HG02798 (cell line): ENCODE data around the gene OR5AU1.
"Not testable (repeated sequence)": the region's sequence is repeated elsewhere in the genome, so short reads cannot be mapped to it uniquely, and the experiment has no call there.

Source experiments
- ATAC-seq: cut with Tn5 transposase; IDR thresholded peaks from one replicate; pipeline ENCODE4 v1.9.1; 2021; ENCODE audit warnings: mild to moderate bottlenecking; ENCODE audit not compliant: unreplicated experiment, poor library complexity

OR5AU1 gene

GRCh38 chr14:21182166-21182565, 26.3 kb upstream of the OR5AU1 start:
- no peak for ATAC-seq

DNA sequence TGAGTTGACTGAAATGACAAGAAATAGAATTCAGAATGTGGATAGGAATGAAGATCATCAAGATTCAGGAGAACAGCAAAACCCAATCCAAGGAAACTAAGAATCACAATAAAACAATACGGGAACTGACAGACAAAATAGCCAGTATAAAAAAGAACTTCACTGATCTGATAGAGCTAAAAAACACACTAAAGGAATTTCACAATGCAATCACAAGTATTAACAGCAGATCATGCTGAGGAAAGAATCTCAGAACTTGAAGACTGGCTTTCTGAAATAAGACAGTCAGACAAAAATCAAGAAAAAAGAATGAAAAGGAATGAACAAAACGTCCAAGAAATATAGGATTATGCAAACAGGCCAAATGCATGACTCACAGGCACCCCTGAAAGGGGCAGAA, 15.3 kb upstream of the OR5AU1 start:
- ATAC-seq, result no peak

DNA sequence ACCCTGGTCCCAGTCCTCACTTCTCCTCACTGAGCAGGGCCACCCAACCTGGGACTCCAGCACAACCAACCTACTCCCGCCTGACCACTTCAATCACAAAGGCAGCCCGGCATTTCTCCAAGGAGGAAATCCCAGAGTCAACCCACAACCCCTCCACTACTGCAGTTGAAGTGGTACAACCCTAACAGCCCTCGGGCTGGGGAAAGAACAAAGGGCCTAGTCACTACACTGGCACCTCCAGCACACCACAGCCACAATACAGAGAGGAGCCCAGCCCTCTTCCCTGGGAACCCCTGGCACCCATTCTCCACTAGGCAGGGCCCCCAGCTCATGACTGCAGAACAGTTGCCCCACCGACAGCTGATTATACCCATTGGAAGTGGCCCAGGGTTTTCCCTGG, 13.7 kb upstream of the OR5AU1 start:
- ATAC-seq, result no peak

- no peak for ATAC-seq
Observed at GRCh38 chr14:21168055-21168454, 12.2 kb upstream of the OR5AU1 start.

DNA sequence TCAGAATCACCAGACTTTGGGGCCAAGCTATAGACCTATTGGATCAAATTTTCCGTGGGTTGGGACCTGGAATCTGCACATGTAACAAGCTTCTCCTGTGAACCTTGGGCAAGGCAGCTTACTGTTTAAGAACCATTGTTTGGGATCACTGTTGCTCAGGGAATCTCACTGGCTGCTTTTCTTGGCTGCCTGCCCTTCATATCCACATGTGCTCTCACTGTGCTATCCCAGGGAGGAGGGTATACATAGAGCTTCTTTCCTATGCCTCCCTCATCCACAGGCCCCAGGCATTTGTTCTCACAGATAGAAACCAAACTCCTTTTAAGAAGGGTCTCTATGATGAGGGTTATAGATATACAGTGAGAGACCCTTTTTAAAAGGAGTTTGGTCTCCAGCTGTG, 9.8 kb upstream of the OR5AU1 start:
- ATAC-seq, result not testable (repeated sequence)

DNA sequence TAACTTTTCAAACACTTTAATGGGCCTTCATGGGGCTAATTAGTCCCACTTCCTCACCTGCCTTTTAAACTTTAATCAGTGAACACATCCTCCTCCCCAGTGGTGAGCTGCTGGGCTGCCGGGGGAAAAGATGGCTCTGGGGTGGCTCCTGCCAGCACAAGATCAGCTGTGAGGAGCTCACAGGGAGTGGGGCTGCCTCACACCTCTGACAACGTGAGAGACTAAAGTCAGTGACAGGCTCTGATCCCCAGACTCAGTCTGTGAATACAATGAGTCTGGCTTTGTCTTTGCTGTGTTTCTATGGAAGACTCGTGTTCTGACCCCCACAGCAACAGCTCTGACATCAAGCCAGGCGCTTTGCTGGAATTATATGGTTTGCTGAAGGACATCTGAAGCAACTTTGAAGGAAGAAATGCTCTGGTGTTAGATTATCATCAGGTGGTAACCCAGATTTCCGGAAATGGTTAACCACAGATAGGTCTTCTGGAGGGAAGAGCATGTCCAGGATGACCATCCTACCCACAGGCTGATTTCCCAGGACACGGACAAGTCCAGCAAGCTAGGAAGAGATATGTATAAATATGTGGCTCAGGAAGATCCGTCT, 9.2 kb upstream of the OR5AU1 start:
- ATAC-seq, result not testable (repeated sequence)

DNA sequence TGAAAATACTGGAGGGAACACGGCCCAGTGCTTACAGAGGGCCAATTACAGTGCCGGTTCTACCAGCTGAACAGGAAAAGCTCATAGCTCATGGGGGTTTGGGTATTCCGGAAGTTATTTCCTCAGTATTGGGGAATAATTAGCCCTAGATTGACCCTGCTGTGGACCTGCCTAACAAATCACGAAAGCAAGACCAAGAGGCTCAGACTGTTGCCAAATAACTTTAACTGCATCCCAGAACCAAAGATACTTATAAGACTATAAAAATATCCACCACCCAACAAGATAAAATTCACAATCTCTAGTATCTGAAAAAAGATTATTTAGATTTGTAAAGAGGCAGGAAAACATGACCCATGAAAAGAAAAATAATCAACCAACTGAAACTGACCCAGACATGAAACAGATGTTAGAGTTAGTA, 8.0 kb upstream of the OR5AU1 start:
- ATAC-seq, result no peak

DNA sequence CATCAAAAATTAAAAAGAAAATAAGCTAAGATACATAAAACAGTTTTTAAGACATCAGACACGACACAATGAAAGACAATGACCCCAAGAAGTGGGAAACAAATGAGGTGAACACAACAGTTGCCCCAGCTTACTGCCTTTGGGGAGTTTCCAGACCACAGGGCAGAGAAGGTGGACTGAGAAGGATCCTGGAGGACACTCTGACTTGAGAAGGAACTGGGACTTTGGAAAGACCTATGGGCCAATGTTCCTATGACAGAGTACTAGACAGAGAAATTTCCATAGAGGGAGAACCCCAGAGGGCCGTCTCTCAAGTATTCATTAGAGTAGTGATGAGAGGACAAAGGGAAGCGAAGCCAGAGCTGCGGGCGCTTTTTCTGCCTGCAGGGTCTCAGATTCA, 6.2 kb upstream of the OR5AU1 start:
- no peak for ATAC-seq

- no peak for ATAC-seq
Observed at GRCh38 chr14:21160061-21160610, 4.3 kb upstream of the OR5AU1 start.

DNA sequence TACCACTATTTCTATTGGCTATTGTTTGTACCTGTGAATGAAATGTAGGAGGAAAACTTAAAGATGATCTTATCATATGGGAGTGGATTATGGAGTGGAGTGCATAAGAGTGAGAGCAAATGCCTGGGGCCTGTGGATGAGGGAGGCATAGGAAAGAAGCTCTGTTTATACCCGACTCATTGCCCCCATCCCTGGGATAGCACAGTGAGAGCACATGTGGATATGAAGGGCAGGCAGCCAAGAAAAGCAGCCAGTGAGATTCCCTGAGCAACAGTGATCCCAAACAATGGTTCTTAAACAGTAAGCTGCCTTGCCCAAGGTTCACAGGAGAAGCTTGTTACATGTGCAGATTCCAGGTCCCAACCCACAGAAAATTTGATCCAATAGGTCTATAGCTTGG, 2.3 kb upstream of the OR5AU1 start:
- ATAC-seq, result not testable (repeated sequence)

DNA sequence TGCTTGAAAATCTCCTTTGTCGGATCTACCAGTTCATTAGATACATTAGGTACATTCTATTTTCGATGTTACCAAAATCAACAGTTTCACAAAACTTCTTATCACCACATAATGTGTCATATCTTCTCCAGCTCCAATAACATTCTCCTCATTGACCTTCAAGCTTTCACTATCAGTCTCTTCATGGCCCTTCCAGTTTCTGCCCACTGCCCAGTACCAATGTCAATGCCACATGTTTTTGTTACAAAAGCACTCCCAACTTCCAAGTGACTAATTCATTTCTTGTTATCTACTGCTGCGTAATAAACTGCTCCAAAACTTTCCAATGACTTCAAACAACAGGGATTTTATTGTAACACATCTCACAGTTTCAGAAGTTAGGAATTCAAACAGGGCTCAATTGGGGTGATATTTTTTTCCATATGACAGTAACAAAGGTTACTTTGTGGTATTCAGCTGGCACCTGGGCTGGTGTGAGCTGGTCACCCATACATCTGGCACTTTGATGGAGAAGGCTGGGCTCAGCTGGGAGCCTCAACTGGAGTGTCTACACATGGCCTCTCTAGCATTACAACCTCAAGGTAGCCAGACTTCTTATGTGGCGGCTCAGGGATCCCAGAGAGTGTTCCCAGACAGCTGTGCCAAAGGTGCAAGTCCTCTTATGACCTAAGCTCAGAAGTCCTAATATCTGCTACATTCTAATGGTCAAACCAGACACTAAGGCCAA, 6.1 kb downstream of the OR5AU1 start:
- ATAC-seq, result no peak

DNA sequence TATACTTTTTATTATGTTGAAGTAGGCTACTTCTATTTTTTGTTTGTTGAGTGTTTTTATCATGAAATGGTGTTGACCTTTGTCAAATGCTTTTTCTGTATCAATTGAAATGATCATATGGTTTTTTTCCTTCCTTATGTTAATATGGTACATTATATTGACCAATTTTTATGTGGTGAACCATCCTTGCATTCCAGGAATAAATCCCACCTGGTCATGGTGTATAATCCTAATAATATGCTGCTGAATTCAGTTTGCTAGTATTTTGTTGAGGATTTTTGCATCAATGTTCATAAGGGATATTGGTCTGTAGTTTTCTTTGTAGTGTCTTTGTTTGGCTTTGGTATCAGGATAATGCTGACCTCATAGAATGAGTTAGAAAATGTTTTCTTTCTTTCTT, 10.4 kb downstream of the OR5AU1 start:
- ATAC-seq, result no peak

GRCh38 chr14:21142357-21142756, 13.5 kb downstream of the OR5AU1 start:
- no peak for ATAC-seq

DNA sequence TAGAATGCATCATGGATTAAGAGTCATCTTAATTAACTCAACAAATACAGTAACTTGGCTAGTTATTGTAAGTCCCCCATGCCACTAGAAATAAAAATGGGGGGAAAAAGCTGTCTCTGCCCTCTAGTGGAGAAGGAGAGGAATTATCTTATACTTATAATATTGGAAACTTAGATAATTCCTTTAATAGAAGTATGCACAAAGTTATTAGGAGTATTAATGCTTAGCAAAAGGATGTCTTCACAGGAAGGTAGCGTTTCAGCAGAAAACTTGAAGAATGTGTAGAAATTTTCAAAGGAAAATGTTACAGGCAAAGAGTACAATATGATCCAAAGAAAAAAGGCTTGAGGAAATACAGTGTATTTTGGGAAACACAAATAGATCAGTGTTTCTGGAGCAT, 19.8 kb downstream of the OR5AU1 start:
- ATAC-seq, result no peak

GRCh38 chr14:21133901-21134300, 22.0 kb downstream of the OR5AU1 start:
- no peak for ATAC-seq

DNA sequence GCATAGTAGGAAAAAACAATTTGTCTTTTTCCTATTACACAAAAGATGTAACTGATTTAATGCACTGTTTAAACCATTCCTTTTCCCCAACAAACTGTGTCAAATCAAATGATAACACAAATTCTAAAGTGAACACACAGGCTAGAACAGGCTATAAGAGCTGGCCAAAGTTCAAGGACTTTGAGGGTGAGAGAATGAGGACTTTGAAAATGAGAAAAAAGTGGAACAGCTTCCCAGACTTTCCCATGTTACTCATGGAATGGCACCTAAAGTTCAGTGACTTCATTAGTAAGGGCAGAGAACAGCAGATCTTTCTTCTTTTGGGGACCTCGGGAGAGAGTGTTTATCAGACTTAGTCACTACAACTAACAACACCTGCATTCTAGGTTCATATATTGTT, 32.4 kb downstream of the OR5AU1 start:
- ATAC-seq, result no peak

- ATAC-seq, result no peak
Observed at GRCh38 chr14:21121122-21121521, 34.7 kb downstream of the OR5AU1 start.

DNA sequence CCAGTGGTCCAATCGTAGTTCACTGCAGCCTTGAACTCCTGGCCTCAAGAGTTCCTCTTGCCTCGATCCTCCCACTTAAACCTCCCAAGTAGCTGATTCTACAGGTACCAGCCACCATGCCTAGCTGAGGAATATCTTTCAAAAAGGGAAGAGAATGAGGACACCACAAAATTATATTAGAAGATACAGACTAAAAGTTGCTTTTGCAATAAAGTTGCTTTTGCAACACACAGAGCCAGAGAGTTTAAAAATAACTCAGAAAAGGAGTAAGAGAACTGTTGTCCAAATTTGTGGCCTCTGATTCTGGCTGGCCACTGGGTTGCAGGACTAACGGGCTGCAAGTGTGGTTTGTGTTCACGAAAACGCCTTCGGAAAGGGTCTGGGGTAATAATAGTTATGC, 35.2 kb downstream of the OR5AU1 start:
- no peak for ATAC-seq

- ATAC-seq, result no peak
Observed at GRCh38 chr14:21118933-21119332, 36.9 kb downstream of the OR5AU1 start.

GRCh38 chr14:21113369-21113768, 42.5 kb downstream of the OR5AU1 start:
- ATAC-seq, result no peak

DNA sequence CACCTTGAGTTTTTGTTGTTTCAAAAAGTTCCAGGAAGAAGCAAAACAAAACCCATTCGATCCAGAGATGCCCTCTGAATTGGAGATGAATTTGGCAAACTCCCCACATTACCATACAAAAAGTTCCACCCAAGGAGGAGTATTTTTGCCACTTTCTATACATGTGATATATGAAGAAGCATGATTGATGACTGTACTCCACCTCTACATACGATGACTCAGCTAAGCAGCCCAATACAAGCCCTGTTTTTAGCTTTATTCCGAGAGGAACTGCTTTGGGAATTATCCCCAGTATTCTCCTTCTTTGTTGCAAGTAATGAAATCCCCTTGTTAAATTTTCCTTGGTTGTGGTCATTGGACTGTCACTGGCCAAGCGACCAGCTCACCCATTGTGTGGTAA, 43.6 kb downstream of the OR5AU1 start:
- ATAC-seq, result no peak
